Lower lobe of right lung (tissue), 2 donors: ENCODE results near the gene NTRK2. TPM values are rescaled to one million over a fixed set of nuclear protein-coding genes. Genes with fewer than 3 reads are reported as not detected.

ENCODE experiments used
- ATAC-seq, 2 donors: fragments of 200-7000 bp; cut with Tn5 transposase; one replicate each; pipeline ENCODE4 v1.9.1; 2020 to 2022; ENCODE audit warnings: mild to moderate bottlenecking in 2 of 2, moderate library complexity in 2 of 2
- DNase-seq: peaks from one replicate; pipeline ENCODE4 v3.0.0-alpha.2; 2020
- H3K27ac ChIP-seq: fragments of 200-600 bp; one replicate; pipeline ENCODE4 v1.8.0; 2022
- H3K27me3 ChIP-seq: fragments of 200-600 bp; one replicate; pipeline ENCODE4 v1.8.0; 2022; ENCODE audit warnings: low read depth
- H3K36me3 ChIP-seq: fragments of 200-600 bp; one replicate; pipeline ENCODE4 v1.8.0; 2022; ENCODE audit warnings: mild to moderate bottlenecking
- H3K4me1 ChIP-seq: fragments of 200-600 bp; one replicate; pipeline ENCODE4 v1.8.0; 2022
- H3K4me3 ChIP-seq: fragments of 200-600 bp; one replicate; pipeline ENCODE4 v1.8.0; 2022; ENCODE audit warnings: mild to moderate bottlenecking
- H3K9me3 ChIP-seq: fragments of 200-600 bp; one replicate; pipeline ENCODE4 v1.8.0; 2022
- intact Hi-C: fragments of 100-400 bp; cut with DNase I; formaldehyde crosslinking; loops from one replicate; pipeline ENCODE4 v1.11.0; 2022
- total RNA-seq: library from RNA; stranded (reverse); fragmentation: NEBNext Ultra II Directional; extraction: Animal tissue kit (Norgen Biotek cat#: 25700); gene quantifications from one replicate; pipeline ENCODE4 v1.2.1, GENCODE V29; 2021
- TF ChIP-seq, protein P1 (sequence below): fragments of 200-600 bp; IDR thresholded peaks from one replicate; pipeline ENCODE4 v1.8.0; 2022; ENCODE audit warnings: antibody characterized with exemption, mild to moderate bottlenecking
- donor health status: DM: no; HTN: yes; CAD: no; lungs with severe emphysema.

The NTRK2 gene
- total RNA-seq, 1 donor from 2014 or later: 7.7 TPM

GRCh38 chr9:84932915-84933527 lies 263.5 kb downstream of the NTRK2 start:
- Histone ChIP-seq H3K36me3 (no peaks in the 10 kb centered on the region), H3K4me3 (no peak overlapping the region), H3K4me1 (no peaks in the 10 kb centered on the region), H3K9me3 (no peaks in the 10 kb centered on the region), H3K27ac (no peak overlapping the region), H3K27me3 (no peaks in the 10 kb centered on the region)
- intact Hi-C loops: no loop called here
- ATAC-seq (no peak), DNase-seq (no peak)
- TF ChIP-seq, protein P1, sequence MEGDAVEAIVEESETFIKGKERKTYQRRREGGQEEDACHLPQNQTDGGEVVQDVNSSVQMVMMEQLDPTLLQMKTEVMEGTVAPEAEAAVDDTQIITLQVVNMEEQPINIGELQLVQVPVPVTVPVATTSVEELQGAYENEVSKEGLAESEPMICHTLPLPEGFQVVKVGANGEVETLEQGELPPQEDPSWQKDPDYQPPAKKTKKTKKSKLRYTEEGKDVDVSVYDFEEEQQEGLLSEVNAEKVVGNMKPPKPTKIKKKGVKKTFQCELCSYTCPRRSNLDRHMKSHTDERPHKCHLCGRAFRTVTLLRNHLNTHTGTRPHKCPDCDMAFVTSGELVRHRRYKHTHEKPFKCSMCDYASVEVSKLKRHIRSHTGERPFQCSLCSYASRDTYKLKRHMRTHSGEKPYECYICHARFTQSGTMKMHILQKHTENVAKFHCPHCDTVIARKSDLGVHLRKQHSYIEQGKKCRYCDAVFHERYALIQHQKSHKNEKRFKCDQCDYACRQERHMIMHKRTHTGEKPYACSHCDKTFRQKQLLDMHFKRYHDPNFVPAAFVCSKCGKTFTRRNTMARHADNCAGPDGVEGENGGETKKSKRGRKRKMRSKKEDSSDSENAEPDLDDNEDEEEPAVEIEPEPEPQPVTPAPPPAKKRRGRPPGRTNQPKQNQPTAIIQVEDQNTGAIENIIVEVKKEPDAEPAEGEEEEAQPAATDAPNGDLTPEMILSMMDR: no peak

DNA sequence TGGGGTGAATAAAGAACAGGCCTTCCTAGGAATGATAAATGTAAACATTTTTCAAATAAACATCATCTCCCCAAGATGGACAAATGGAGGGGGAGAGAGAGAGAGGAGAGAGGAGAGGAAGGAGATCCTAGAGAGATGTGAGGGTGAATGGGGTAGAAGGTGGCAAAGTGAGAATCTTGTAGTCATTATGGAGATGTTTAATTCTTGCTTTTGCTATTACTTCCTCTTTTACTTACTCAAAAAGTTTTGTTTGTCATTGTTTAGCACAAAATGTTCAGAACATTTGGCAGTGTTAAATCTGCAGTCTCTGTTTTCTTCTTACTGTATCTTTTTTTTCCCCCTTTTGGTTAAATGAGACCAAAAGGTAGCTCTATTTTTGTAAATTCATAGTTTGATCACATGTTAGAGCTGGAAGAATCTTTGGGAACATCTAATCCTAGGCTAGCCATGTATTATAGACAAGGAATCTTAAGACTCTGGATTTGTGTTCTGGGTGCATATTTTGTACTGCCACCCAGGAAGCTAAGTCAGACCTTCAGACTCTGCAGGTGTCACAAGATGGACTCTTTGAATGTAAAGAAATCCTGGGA lies 266.1 kb downstream of the NTRK2 start:
- H3K4me1 ChIP-seq: no peaks in the 10 kb centered on the region
- intact Hi-C loops: no loop called here
- no peak for DNase-seq
- no peaks in the 10 kb centered on the region for H3K27me3 ChIP-seq
- no peaks in the 10 kb centered on the region for H3K9me3 ChIP-seq
- H3K36me3 ChIP-seq: no peaks in the 10 kb centered on the region
- H3K4me3 ChIP-seq: no peak overlapping the region
- no peak overlapping the region for H3K27ac ChIP-seq
- no peak for ATAC-seq
- TF ChIP-seq, protein P1: no peak

GRCh38 chr9:84937180-84937579 lies 267.7 kb downstream of the NTRK2 start:
- Histone ChIP-seq H3K27me3 (no peaks in the 10 kb centered on the region), H3K27ac (no peak overlapping the region), H3K36me3 (no peaks in the 10 kb centered on the region), H3K9me3 (no peaks in the 10 kb centered on the region), H3K4me3 (no peak overlapping the region), H3K4me1 (no peaks in the 10 kb centered on the region)
- no peak for ATAC-seq
- TF ChIP-seq, protein P1: no peak
- no peak for DNase-seq
- intact Hi-C loops: no loop called here

DNA sequence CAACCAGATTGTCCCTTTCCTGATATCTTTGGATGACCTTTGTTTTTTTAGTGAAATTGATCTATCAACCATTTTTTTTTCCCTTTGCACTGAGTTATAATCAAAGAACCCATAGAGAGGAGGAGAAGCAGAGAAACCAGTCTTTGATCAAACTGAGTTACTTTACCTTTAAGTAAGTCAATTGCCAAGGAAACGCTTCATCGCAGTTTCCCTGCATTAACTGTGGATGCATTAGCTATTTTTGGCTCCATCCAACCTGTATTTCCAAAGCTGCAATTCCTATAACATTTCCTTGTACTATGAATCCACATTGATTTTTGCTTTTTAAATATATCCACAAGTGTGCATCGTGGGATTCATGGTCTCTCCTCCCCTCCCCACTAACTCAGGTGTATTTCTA lies 268.1 kb downstream of the NTRK2 start:
- H3K27ac ChIP-seq: no peak overlapping the region

DNA sequence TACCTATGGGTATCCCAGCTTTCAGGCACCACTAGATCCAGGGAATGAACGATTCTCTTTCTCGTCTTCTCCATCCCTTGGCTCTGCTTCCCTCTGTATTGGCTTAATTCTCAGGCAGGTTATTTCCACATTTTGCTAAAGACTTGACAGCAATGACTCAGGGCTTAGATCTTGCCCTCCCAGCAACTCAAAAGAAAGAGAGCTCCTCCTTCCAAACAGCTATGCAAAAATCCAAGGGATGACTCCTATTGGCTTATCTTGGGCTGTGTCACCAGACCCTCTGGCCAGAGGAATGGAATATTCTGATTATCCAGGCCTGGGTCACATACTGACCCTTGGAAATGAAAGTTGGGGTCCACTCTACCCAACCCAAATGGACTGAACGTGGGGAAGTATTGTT lies 270.2 kb downstream of the NTRK2 start:
- DNase-seq: no peak
- H3K9me3 ChIP-seq: no peaks in the 10 kb centered on the region
- H3K27ac ChIP-seq: no peak overlapping the region
- no peak overlapping the region for H3K4me3 ChIP-seq
- intact Hi-C loops: no loop called here
- no peaks in the 10 kb centered on the region for H3K4me1 ChIP-seq
- no peak for ATAC-seq
- H3K27me3 ChIP-seq: no peaks in the 10 kb centered on the region
- TF ChIP-seq, protein P1: no peak
- H3K36me3 ChIP-seq: no peaks in the 10 kb centered on the region

More for the DNA sequence above, 268.1 kb downstream of the NTRK2 start:
- Histone ChIP-seq H3K36me3 (no peaks in the 10 kb centered on the region), H3K4me1 (no peaks in the 10 kb centered on the region), H3K27me3 (no peaks in the 10 kb centered on the region), H3K4me3 (no peak overlapping the region), H3K9me3 (no peaks in the 10 kb centered on the region)
- TF ChIP-seq, protein P1: no peak
- no peak for DNase-seq
- no peak for ATAC-seq
- intact Hi-C loops: no loop called here
